GM21786 (cell line): Measurements from ENCODE around the gene FRYL.
"Not testable (repeated sequence)": the region's sequence is repeated elsewhere in the genome, so short reads cannot be mapped to it uniquely, and the experiment has no call there.

ENCODE experiments used
- ATAC-seq: cut with Tn5 transposase; IDR thresholded peaks from one replicate; pipeline ENCODE4 v1.9.1; 2021; ENCODE audit not compliant: unreplicated experiment

The FRYL gene

GRCh38 chr4:48779998-48780864, at the start of gene FRYL:
TSS of gene FRYL (minus strand) at chr4:48780279. CDS start at chr4:48634410, 145,869 bp downstream.
- ATAC-seq: peak; percentile 90

GRCh38 chr4:48827622-48828021, 47.5 kb upstream of the FRYL start:
- ATAC-seq: no peak

- not testable (repeated sequence) for ATAC-seq
Measured at GRCh38 chr4:48821431-48821830, 41.4 kb upstream of the FRYL start.

GRCh38 chr4:48816971-48817370, 36.9 kb upstream of the FRYL start:
- no peak for ATAC-seq

GRCh38 chr4:48816297-48816696, 36.2 kb upstream of the FRYL start:
- not testable (repeated sequence) for ATAC-seq

- ATAC-seq: peak; percentile 61
Measured at GRCh38 chr4:48815483-48815882, 35.4 kb upstream of the FRYL start.

GRCh38 chr4:48813964-48814363, 33.9 kb upstream of the FRYL start:
- no peak for ATAC-seq

GRCh38 chr4:48812866-48813265, 32.8 kb upstream of the FRYL start:
- ATAC-seq: no peak

- ATAC-seq: no peak
Measured at GRCh38 chr4:48804584-48805301, 24.7 kb upstream of the FRYL start.

GRCh38 chr4:48801016-48801715, 21.1 kb upstream of the FRYL start:
- no peak for ATAC-seq

GRCh38 chr4:48800155-48800554, 20.1 kb upstream of the FRYL start:
- ATAC-seq: not testable (repeated sequence)

GRCh38 chr4:48799157-48799556, 19.1 kb upstream of the FRYL start:
- no peak for ATAC-seq

GRCh38 chr4:48798117-48798516, 18.0 kb upstream of the FRYL start:
- ATAC-seq: no peak

GRCh38 chr4:48796927-48797679, 17.0 kb upstream of the FRYL start:
- no peak for ATAC-seq

- no peak for ATAC-seq
Measured at GRCh38 chr4:48796191-48796926, 16.3 kb upstream of the FRYL start.

GRCh38 chr4:48795108-48795507, 15.0 kb upstream of the FRYL start:
- no peak for ATAC-seq

GRCh38 chr4:48792348-48793006, 12.4 kb upstream of the FRYL start:
- no peak for ATAC-seq

- ATAC-seq: no peak
Measured at GRCh38 chr4:48791313-48791712, 11.2 kb upstream of the FRYL start.

- ATAC-seq: no peak
Measured at GRCh38 chr4:48790561-48790960, 10.5 kb upstream of the FRYL start.

GRCh38 chr4:48787056-48787455, 7.0 kb upstream of the FRYL start:
- ATAC-seq: no peak
